ENCODE results near the gene RNASE9. TPM values are rescaled to one million over a fixed set of nuclear protein-coding genes. Genes with fewer than 3 reads are reported as not detected.

Gene RNASE9
- total RNA-seq, 1 donor, result not detected

GRCh38 chr14:20563971-20564370 lies 3.1 kb upstream of the RNASE9 start:
- Histone ChIP-seq H3K4me3 (ENCODE audit: insufficient read depth, low read length) (no peak overlapping the region), H3K36me3 (ENCODE audit: insufficient read depth, low read length) (no peaks in the 10 kb centered on the region), H3K79me2 (ENCODE audit: insufficient read depth, low read length) (no peaks in the 10 kb centered on the region), H3K4me1 (ENCODE audit: insufficient read depth, low read length) (no peaks in the 10 kb centered on the region), H4K20me1 (ENCODE audit: insufficient read depth, low read length) (no peaks in the 10 kb centered on the region), H3K27ac (ENCODE audit: low read depth, low read length) (no peak overlapping the region), H3K4me2 (ENCODE audit: insufficient read depth, low read length) (no peak overlapping the region), H3K9me3 (ENCODE audit: low read depth, low read length) (no peaks in the 10 kb centered on the region), H2AFZ (ENCODE audit: low read length) (no peak overlapping the region), H3K27me3 (ENCODE audit: insufficient read depth, low read length) (peaks cover 7% of the 10 kb centered on the region)
- TF ChIP-seq, protein P1, sequence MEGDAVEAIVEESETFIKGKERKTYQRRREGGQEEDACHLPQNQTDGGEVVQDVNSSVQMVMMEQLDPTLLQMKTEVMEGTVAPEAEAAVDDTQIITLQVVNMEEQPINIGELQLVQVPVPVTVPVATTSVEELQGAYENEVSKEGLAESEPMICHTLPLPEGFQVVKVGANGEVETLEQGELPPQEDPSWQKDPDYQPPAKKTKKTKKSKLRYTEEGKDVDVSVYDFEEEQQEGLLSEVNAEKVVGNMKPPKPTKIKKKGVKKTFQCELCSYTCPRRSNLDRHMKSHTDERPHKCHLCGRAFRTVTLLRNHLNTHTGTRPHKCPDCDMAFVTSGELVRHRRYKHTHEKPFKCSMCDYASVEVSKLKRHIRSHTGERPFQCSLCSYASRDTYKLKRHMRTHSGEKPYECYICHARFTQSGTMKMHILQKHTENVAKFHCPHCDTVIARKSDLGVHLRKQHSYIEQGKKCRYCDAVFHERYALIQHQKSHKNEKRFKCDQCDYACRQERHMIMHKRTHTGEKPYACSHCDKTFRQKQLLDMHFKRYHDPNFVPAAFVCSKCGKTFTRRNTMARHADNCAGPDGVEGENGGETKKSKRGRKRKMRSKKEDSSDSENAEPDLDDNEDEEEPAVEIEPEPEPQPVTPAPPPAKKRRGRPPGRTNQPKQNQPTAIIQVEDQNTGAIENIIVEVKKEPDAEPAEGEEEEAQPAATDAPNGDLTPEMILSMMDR (IDR thresholded peaks at IDR 0.05; ENCODE audit: extremely low read depth, low read depth, low read length), result no peak
- DNase-seq (ENCODE audit: insufficient read length, low spot score, missing footprints), result no peak

DNA sequence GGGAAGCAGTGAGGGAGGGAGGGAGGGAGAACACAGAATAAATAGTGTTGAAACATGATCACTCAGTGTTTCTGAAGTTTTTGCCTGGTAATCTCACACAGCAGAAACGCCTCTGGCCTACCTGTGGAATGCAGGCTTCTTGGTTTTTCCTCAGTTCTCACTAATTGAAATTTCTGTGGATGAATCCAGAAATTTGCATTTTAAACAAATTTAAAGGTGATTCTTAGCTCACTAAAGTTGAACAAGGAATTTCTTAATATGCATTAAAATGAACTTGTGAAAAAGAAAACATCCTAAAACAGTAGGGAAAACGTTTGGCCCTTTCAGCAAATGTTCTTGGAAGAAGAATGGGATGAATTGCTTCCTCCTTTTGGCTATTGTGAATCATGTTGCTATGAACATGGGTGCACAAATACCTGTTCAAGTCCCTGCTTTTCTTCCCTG lies 1.4 kb downstream of the RNASE9 start:
- H3K36me3 ChIP-seq (ENCODE audit: insufficient read depth, low read length), result no peaks in the 10 kb centered on the region
- no peaks in the 10 kb centered on the region for H4K20me1 ChIP-seq (ENCODE audit: insufficient read depth, low read length)
- no peak overlapping the region for H3K27ac ChIP-seq (ENCODE audit: low read depth, low read length)
- no peak overlapping the region for H3K4me3 ChIP-seq (ENCODE audit: insufficient read depth, low read length)
- no peaks in the 10 kb centered on the region for H3K79me2 ChIP-seq (ENCODE audit: insufficient read depth, low read length)
- DNase-seq (ENCODE audit: insufficient read length, low spot score, missing footprints), result no peak
- peaks cover 13% of the 10 kb centered on the region for H3K27me3 ChIP-seq (ENCODE audit: insufficient read depth, low read length)
- no peaks in the 10 kb centered on the region for H3K4me1 ChIP-seq (ENCODE audit: insufficient read depth, low read length)
- H3K9me3 ChIP-seq (ENCODE audit: low read depth, low read length), result no peaks in the 10 kb centered on the region
- H2AFZ ChIP-seq (ENCODE audit: low read length), result no peak overlapping the region
- TF ChIP-seq, protein P1 (IDR thresholded peaks at IDR 0.05; ENCODE audit: extremely low read depth, low read depth, low read length), result no peak
- no peak overlapping the region for H3K4me2 ChIP-seq (ENCODE audit: insufficient read depth, low read length)

DNA sequence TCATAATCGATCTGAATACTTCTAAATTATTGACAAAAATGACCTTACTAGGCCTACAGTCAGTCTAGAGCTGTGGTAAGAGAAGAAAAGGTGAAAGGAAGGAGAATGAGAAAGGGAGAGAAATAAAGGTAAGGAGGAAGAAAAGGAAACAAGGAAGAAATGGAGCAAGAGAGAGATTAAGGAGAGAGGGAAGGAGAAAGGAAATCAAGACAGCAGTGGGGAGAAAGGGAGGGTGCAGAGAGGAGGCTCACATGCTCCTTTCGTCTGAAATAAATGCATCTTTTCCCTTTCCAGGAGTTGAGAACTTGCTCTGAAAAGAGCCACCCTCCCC lies 3.7 kb downstream of the RNASE9 start:
- no peak overlapping the region for H3K4me2 ChIP-seq (ENCODE audit: insufficient read depth, low read length)
- no peaks in the 10 kb centered on the region for H3K36me3 ChIP-seq (ENCODE audit: insufficient read depth, low read length)
- H4K20me1 ChIP-seq (ENCODE audit: insufficient read depth, low read length), result no peaks in the 10 kb centered on the region
- peaks cover 7% of the 10 kb centered on the region for H3K27me3 ChIP-seq (ENCODE audit: insufficient read depth, low read length)
- no peaks in the 10 kb centered on the region for H3K79me2 ChIP-seq (ENCODE audit: insufficient read depth, low read length)
- no peaks in the 10 kb centered on the region for H3K9me3 ChIP-seq (ENCODE audit: low read depth, low read length)
- H2AFZ ChIP-seq (ENCODE audit: low read length), result no peak overlapping the region
- no peak overlapping the region for H3K27ac ChIP-seq (ENCODE audit: low read depth, low read length)
- TF ChIP-seq, protein P1 (IDR thresholded peaks at IDR 0.05; ENCODE audit: extremely low read depth, low read depth, low read length), result no peak
- DNase-seq (ENCODE audit: insufficient read length, low spot score, missing footprints), result no peak
- no peak overlapping the region for H3K4me3 ChIP-seq (ENCODE audit: insufficient read depth, low read length)
- H3K4me1 ChIP-seq (ENCODE audit: insufficient read depth, low read length), result no peaks in the 10 kb centered on the region

GRCh38 chr14:20556500-20557211 lies 4.2 kb downstream of the RNASE9 start:
- TF ChIP-seq, protein P1 (IDR thresholded peaks at IDR 0.05; ENCODE audit: extremely low read depth, low read depth, low read length), result no peak
- H3K27ac ChIP-seq (ENCODE audit: low read depth, low read length), result no peak overlapping the region
- no peaks in the 10 kb centered on the region for H3K9me3 ChIP-seq (ENCODE audit: low read depth, low read length)
- no peak overlapping the region for H3K4me2 ChIP-seq (ENCODE audit: insufficient read depth, low read length)
- no peak overlapping the region for H2AFZ ChIP-seq (ENCODE audit: low read length)
- no peaks in the 10 kb centered on the region for H3K36me3 ChIP-seq (ENCODE audit: insufficient read depth, low read length)
- peak; percentile 25 for DNase-seq (ENCODE audit: insufficient read length, low spot score, missing footprints)
- H4K20me1 ChIP-seq (ENCODE audit: insufficient read depth, low read length), result no peaks in the 10 kb centered on the region
- no peak overlapping the region for H3K4me3 ChIP-seq (ENCODE audit: insufficient read depth, low read length)
- peaks cover 7% of the 10 kb centered on the region for H3K27me3 ChIP-seq (ENCODE audit: insufficient read depth, low read length)
- H3K79me2 ChIP-seq (ENCODE audit: insufficient read depth, low read length), result no peaks in the 10 kb centered on the region
- no peaks in the 10 kb centered on the region for H3K4me1 ChIP-seq (ENCODE audit: insufficient read depth, low read length)

Measured in osteoblast (primary cell).